Left lung (tissue), 10 donors: Measurements from ENCODE around the gene GRIK1. TPM values are rescaled to one million over a fixed set of nuclear protein-coding genes. Genes with fewer than 3 reads are reported as not detected.

Source experiments
- ATAC-seq: fragments of 200-7000 bp; cut with Tn5 transposase; one replicate; pipeline ENCODE4 v1.9.1; 2020; ENCODE audit warnings: moderate library complexity
- DNase-seq, 4 donors: peaks; one replicate each; pipeline ENCODE4 v3.0.0-alpha.2; 2013 to 2020
- H3K27ac ChIP-seq, 2 donors: fragments of 200-600 bp; sonication (generic) in 1 of 2; one replicate each; pipeline versions ENCODE4 v1.5.0 to v1.8.0; 2020 to 2021
- H3K27me3 ChIP-seq, 2 donors: fragments of 200-600 bp; sonication (generic) in 1 of 2; one replicate each; pipeline versions ENCODE4 v1.5.0 to v1.8.0; 2020 to 2021
- H3K36me3 ChIP-seq, 2 donors: fragments of 200-600 bp; sonication (generic) in 1 of 2; one replicate each; pipeline versions ENCODE4 v1.5.0 to v1.8.0; 2020 to 2021
- H3K4me1 ChIP-seq, 2 donors: fragments of 200-600 bp; one replicate each; pipeline ENCODE4 v1.8.0; 2021
- H3K4me3 ChIP-seq, 2 donors: fragments of 200-600 bp; sonication (generic) in 1 of 2; one replicate each; pipeline versions ENCODE4 v1.5.0 to v1.8.0; 2020 to 2021; ENCODE audit warnings: mild to moderate bottlenecking in 1 of 2
- H3K9me3 ChIP-seq, 2 donors: fragments of 200-600 bp; sonication (generic) in 1 of 2; one replicate each; pipeline versions ENCODE4 v1.5.0 to v1.8.0; 2020 to 2021
- intact Hi-C, 2 donors: fragments of 100-400 bp; cut with DNase I; formaldehyde crosslinking; loops; one replicate each; pipeline versions ENCODE4 v1.11.2 to v1.14.2; 2022
- polyA plus RNA-seq, 6 donors: library from polyadenylated mRNA; unstranded; fragments of 120-200 nt; gene quantifications; one replicate each; pipeline ENCODE4 v1.2.1, GENCODE V29; 2013; ENCODE audit not compliant: insufficient read length in 6 of 6
- total RNA-seq, 2 donors: library from RNA; stranded (reverse); fragmentation: NEBNext Ultra II Directional; extraction: Animal tissue kit (Norgen Biotek cat#: 25700); gene quantifications; one replicate each; pipeline ENCODE4 v1.2.1, GENCODE V29; 2021
- TF ChIP-seq, protein P1 (sequence below), 2 donors: fragments of 200-600 bp; sonication (generic) in 1 of 2; IDR thresholded peaks; one replicate each; pipeline versions ENCODE4 v1.5.0 to v1.8.0; 2021; ENCODE audit warnings: antibody characterized with exemption in 2 of 2
- donor health status: DM: no; HTN: yes; CAD: no.
- donor health status: DM: no; HTN: no; CAD: no.

Gene GRIK1
- total and polyA plus RNA-seq, 8 donors = 0.38 to 1.5 (median 0.62) TPM; not detected in 2

DNA sequence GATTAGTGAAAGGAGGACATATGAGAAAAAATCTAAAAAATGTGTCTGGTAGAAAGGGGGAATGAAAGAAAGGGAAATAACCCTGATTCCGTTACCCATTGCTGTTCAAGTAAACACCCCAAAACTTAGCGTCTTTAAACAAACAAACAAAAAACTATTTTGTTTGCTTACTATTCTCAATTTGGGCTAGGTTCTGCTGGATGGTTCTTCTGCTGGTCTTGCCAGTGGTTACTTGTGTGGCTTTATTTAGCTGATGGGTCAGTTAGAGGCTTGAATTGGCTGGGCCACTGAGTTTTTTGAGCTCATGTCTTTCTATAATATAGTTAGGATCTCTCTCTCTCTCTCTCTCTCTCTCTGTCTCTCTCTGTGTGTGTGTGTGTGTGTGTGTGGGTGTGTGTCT, 112.1 kb downstream of the GRIK1 start:
- intact Hi-C loops = no loop called here
- peaks cover 0 to 20% of the 10 kb centered on the region in 2 donors for H3K9me3 ChIP-seq
- H3K27me3 ChIP-seq = no peaks in the 10 kb centered on the region
- H3K36me3 ChIP-seq = no peaks in the 10 kb centered on the region
- no peak overlapping the region for H3K27ac ChIP-seq
- ATAC-seq (no peak), DNase-seq (no peak)
- H3K4me3 ChIP-seq = no peak overlapping the region
- TF ChIP-seq, protein P1, sequence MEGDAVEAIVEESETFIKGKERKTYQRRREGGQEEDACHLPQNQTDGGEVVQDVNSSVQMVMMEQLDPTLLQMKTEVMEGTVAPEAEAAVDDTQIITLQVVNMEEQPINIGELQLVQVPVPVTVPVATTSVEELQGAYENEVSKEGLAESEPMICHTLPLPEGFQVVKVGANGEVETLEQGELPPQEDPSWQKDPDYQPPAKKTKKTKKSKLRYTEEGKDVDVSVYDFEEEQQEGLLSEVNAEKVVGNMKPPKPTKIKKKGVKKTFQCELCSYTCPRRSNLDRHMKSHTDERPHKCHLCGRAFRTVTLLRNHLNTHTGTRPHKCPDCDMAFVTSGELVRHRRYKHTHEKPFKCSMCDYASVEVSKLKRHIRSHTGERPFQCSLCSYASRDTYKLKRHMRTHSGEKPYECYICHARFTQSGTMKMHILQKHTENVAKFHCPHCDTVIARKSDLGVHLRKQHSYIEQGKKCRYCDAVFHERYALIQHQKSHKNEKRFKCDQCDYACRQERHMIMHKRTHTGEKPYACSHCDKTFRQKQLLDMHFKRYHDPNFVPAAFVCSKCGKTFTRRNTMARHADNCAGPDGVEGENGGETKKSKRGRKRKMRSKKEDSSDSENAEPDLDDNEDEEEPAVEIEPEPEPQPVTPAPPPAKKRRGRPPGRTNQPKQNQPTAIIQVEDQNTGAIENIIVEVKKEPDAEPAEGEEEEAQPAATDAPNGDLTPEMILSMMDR (IDR thresholded peaks at IDR 0.05) = no peak
- no peaks in the 10 kb centered on the region for H3K4me1 ChIP-seq

DNA sequence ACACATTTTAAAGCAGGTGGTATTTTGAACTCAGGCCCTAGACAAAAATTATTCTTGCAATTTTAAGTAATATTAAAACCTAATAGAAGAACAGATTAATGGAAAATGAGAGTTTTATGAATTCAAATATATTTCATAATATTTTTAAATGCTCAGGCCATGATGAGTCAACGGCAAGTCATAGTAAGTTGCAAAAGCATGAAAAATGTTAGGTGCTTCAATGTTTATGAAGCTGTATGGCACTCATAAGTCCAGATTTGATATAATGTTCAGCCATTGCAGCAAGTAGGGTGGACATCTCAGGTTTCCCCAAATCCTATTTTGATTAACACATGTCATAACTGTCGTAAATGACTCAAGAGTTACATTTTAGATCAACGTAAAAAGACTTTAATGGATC, 112.6 kb downstream of the GRIK1 start:
- no peak for ATAC-seq
- no peak overlapping the region for H3K4me3 ChIP-seq
- TF ChIP-seq, protein P1 (IDR thresholded peaks at IDR 0.05) = no peak
- H3K27ac ChIP-seq = no peak overlapping the region
- DNase-seq = no peak
- H3K9me3 ChIP-seq = peaks cover 0 to 16% of the 10 kb centered on the region in 2 donors
- H3K4me1 ChIP-seq = no peaks in the 10 kb centered on the region
- no peaks in the 10 kb centered on the region for H3K36me3 ChIP-seq
- no peaks in the 10 kb centered on the region for H3K27me3 ChIP-seq
- intact Hi-C loops = no loop called here

DNA sequence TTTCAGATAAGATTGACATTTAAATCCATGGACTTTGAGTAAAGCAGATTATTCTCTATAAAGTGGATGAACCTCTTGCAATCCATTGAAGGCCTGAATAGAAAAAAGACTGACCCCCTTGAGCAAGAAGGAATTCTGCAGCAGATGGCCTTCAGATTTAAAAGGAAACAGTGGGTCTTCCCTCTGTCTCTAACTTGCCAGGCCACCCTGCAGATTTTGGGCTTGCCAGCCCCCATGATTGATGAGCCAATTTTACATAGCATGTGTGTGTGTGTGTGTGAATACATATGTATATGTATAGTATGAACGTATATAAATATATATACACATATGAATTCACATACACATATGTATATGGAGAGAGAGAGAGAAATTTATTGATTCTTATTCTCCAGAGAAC, 113.4 kb downstream of the GRIK1 start:
- no peak for DNase-seq
- Histone ChIP-seq H3K4me3 (no peak overlapping the region), H3K27ac (no peak overlapping the region), H3K36me3 (no peaks in the 10 kb centered on the region), H3K9me3 (peaks cover 0 to 11% of the 10 kb centered on the region in 2 donors), H3K4me1 (no peaks in the 10 kb centered on the region), H3K27me3 (no peaks in the 10 kb centered on the region)
- TF ChIP-seq, protein P1 (IDR thresholded peaks at IDR 0.05) = no peak
- intact Hi-C loops = no loop called here
- ATAC-seq = no peak

DNA sequence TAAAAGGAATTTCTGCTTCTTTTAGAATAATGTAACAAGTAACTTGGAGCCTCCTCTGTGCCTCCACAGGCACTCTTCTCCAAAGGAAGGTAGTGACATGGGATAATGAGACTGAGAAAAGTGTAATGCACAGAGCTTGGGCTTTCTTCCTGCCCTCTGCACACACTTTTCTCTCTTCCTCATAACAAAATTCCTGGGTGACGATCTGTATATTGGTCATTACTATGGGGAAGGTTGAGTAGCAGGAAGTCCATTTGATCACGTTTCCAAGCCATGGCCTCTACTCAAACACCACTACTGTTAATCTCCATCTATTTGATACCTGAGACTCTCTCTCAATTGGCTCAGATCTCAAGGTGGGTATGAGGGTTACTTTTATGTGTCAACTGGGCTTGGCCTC, 113.9 kb downstream of the GRIK1 start:
- Histone ChIP-seq H3K9me3 (peaks cover 0 to 7% of the 10 kb centered on the region in 2 donors), H3K36me3 (no peaks in the 10 kb centered on the region), H3K27me3 (no peaks in the 10 kb centered on the region), H3K27ac (no peak overlapping the region), H3K4me1 (no peaks in the 10 kb centered on the region), H3K4me3 (no peak overlapping the region)
- no peak for ATAC-seq
- intact Hi-C loops = no loop called here
- DNase-seq = no peak
- TF ChIP-seq, protein P1 (IDR thresholded peaks at IDR 0.05) = no peak

DNA sequence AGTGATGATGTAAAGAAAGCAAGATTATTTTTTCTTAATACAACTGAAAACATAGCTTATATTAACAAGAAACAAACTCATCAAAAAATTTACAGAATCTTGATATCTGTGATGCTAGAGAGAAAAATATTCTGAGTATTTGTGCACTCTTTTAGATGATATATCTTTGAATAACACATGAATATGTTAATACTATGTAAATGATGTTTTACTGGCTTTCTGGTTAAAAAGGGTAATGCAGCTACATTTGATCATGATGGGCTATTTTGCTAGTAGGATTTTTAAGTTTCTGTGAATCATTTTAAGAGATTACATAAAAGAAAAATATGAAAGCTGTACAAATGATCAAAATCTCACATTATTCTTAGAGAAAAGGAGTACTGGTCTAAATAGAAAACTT, 114.5 kb downstream of the GRIK1 start:
- no peaks in the 10 kb centered on the region for H3K27me3 ChIP-seq
- DNase-seq (no peak), ATAC-seq (no peak)
- TF ChIP-seq, protein P1 (IDR thresholded peaks at IDR 0.05) = no peak
- H3K9me3 ChIP-seq = peaks cover 0 to 6% of the 10 kb centered on the region in 2 donors
- no peaks in the 10 kb centered on the region for H3K4me1 ChIP-seq
- intact Hi-C loops = no loop called here
- no peaks in the 10 kb centered on the region for H3K36me3 ChIP-seq
- no peak overlapping the region for H3K27ac ChIP-seq
- H3K4me3 ChIP-seq = no peak overlapping the region
